ENCODE data around the gene THRB.

THRB gene

GRCh38 chr3:24263069-24263668 lies 231.5 kb downstream of the THRB start:
- no peak for DNase-seq
- Histone ChIP-seq H3K23ac (ENCODE audit: low read length in 2 of 2) (no peak overlapping the region), H3K4me1 (ENCODE audit: control insufficient read depth, insufficient read depth, low read depth, low read length) (peaks cover 2% of the 10 kb centered on the region), H2AK5ac (ENCODE audit: low read length, severe bottlenecking) (no peak overlapping the region), H3K14ac (ENCODE audit: low read length in 2 of 2) (no peak overlapping the region), H3K4ac (ENCODE audit: low read depth in 1 of 2, low read length in 2 of 2) (no peak overlapping the region), H3K27ac (ENCODE audit: low read length, poor library complexity, severe bottlenecking) (no peak overlapping the region), H3K36me3 (ENCODE audit: control insufficient read depth in 1 of 2, insufficient read depth in 2 of 2, low read depth in 1 of 2, low read length in 2 of 2) (peaks cover 0 to under 1% of the 10 kb centered on the region in 2 experiments), H3K4me3 (ENCODE audit: insufficient read depth in 1 of 2, low read depth in 1 of 2, low read length in 2 of 2) (no peak overlapping the region), H2BK12ac (ENCODE audit: low read length in 2 of 2) (no peak overlapping the region), H3K4me2 (ENCODE audit: low read length, poor library complexity, severe bottlenecking) (no peak overlapping the region), H3K79me1 (replicated peaks; ENCODE audit: low read length, poor library complexity, severe bottlenecking) (peaks cover under 1% of the 10 kb centered on the region), H4K91ac (ENCODE audit: low read length) (no peak overlapping the region), H3K9me3 (ENCODE audit: control insufficient read depth, low read length) (no peaks in the 10 kb centered on the region), H3K9ac (ENCODE audit: low read length) (no peak overlapping the region), H3K18ac (ENCODE audit: low read depth in 1 of 2, low read length in 2 of 2) (no peak overlapping the region), H3K27me3 (ENCODE audit: control insufficient read depth in 1 of 2, insufficient read depth in 1 of 2, low read length in 2 of 2) (no peaks in the 10 kb centered on the region), H2AFZ (ENCODE audit: low read depth, low read length) (no peak overlapping the region), H2BK15ac (ENCODE audit: low read depth, poor library complexity, severe bottlenecking) (no peak overlapping the region), H2BK5ac (ENCODE audit: low read depth, low read length, poor library complexity, severe bottlenecking) (no peak overlapping the region), H4K8ac (ENCODE audit: low read length) (no peak overlapping the region), H2BK120ac (ENCODE audit: low read depth, low read length) (no peak overlapping the region)
- 100% methylated on average over 1 of the region's 2 CpGs for WGBS

- Histone ChIP-seq H3K4me3 (ENCODE audit: insufficient read depth in 1 of 2, low read depth in 1 of 2, low read length in 2 of 2) (no peak overlapping the region), H3K4me2 (ENCODE audit: low read length, poor library complexity, severe bottlenecking) (no peak overlapping the region), H2BK15ac (ENCODE audit: low read depth, poor library complexity, severe bottlenecking) (no peak overlapping the region)
Observed at GRCh38 chr3:24261521-24261920, 233.1 kb downstream of the THRB start.

GRCh38 chr3:24259901-24260512 lies 234.6 kb downstream of the THRB start:
- H2BK120ac ChIP-seq (ENCODE audit: low read depth, low read length) = no peak overlapping the region
- peaks cover 3% of the 10 kb centered on the region for H3K4me1 ChIP-seq (ENCODE audit: control insufficient read depth, insufficient read depth, low read depth, low read length)
- DNase-seq = peak; percentile 79
- H3K4me3 ChIP-seq (ENCODE audit: insufficient read depth in 1 of 2, low read depth in 1 of 2, low read length in 2 of 2) = no peak overlapping the region
- H3K18ac ChIP-seq (ENCODE audit: low read depth in 1 of 2, low read length in 2 of 2) = no peak overlapping the region
- no peak overlapping the region for H2AFZ ChIP-seq (ENCODE audit: low read depth, low read length)
- H3K4ac ChIP-seq (ENCODE audit: low read depth in 1 of 2, low read length in 2 of 2) = no peak overlapping the region
- no peaks in the 10 kb centered on the region for H3K9me3 ChIP-seq (ENCODE audit: control insufficient read depth, low read length)
- no peak overlapping the region for H3K14ac ChIP-seq (ENCODE audit: low read length in 2 of 2)
- H3K79me1 ChIP-seq (replicated peaks; ENCODE audit: low read length, poor library complexity, severe bottlenecking) = peaks cover 4% of the 10 kb centered on the region
- H4K8ac ChIP-seq (ENCODE audit: low read length) = no peak overlapping the region
- 16% methylated on average over 2 of the region's 2 CpGs for WGBS
- H2AK5ac ChIP-seq (ENCODE audit: low read length, severe bottlenecking) = no peak overlapping the region
- H3K27me3 ChIP-seq (ENCODE audit: control insufficient read depth in 1 of 2, insufficient read depth in 1 of 2, low read length in 2 of 2) = no peaks in the 10 kb centered on the region
- H2BK12ac ChIP-seq (ENCODE audit: low read length in 2 of 2) = no peak overlapping the region
- no peak overlapping the region for H2BK5ac ChIP-seq (ENCODE audit: low read depth, low read length, poor library complexity, severe bottlenecking)
- H3K23ac ChIP-seq (ENCODE audit: low read length in 2 of 2) = no peak overlapping the region
- no peak overlapping the region for H2BK15ac ChIP-seq (ENCODE audit: low read depth, poor library complexity, severe bottlenecking)
- H3K9ac ChIP-seq (ENCODE audit: low read length) = no peak overlapping the region
- no peak overlapping the region for H4K91ac ChIP-seq (ENCODE audit: low read length)
- no peak overlapping the region for H3K4me2 ChIP-seq (ENCODE audit: low read length, poor library complexity, severe bottlenecking)
- H3K27ac ChIP-seq (ENCODE audit: low read length, poor library complexity, severe bottlenecking) = no peak overlapping the region
- peaks cover 0 to 4% of the 10 kb centered on the region in 2 experiments for H3K36me3 ChIP-seq (ENCODE audit: control insufficient read depth in 1 of 2, insufficient read depth in 2 of 2, low read depth in 1 of 2, low read length in 2 of 2)

More at GRCh38 chr3:24261521-24261920, 233.1 kb downstream of the THRB start:
- Histone ChIP-seq H3K4ac (ENCODE audit: low read depth in 1 of 2, low read length in 2 of 2) (no peak overlapping the region), H3K36me3 (ENCODE audit: control insufficient read depth in 1 of 2, insufficient read depth in 2 of 2, low read depth in 1 of 2, low read length in 2 of 2) (peaks cover 0 to 4% of the 10 kb centered on the region in 2 experiments), H3K4me1 (ENCODE audit: control insufficient read depth, insufficient read depth, low read depth, low read length) (peaks cover 2% of the 10 kb centered on the region), H3K9me3 (ENCODE audit: control insufficient read depth, low read length) (no peaks in the 10 kb centered on the region), H3K27me3 (ENCODE audit: control insufficient read depth in 1 of 2, insufficient read depth in 1 of 2, low read length in 2 of 2) (no peaks in the 10 kb centered on the region), H3K9ac (ENCODE audit: low read length) (no peak overlapping the region), H3K79me1 (replicated peaks; ENCODE audit: low read length, poor library complexity, severe bottlenecking) (peaks cover 4% of the 10 kb centered on the region), H2AK5ac (ENCODE audit: low read length, severe bottlenecking) (no peak overlapping the region), H4K8ac (ENCODE audit: low read length) (no peak overlapping the region), H2BK12ac (ENCODE audit: low read length in 2 of 2) (no peak overlapping the region), H3K27ac (ENCODE audit: low read length, poor library complexity, severe bottlenecking) (no peak overlapping the region), H3K18ac (ENCODE audit: low read depth in 1 of 2, low read length in 2 of 2) (no peak overlapping the region), H2AFZ (ENCODE audit: low read depth, low read length) (no peak overlapping the region), H2BK120ac (ENCODE audit: low read depth, low read length) (no peak overlapping the region), H2BK5ac (ENCODE audit: low read depth, low read length, poor library complexity, severe bottlenecking) (no peak overlapping the region), H3K23ac (ENCODE audit: low read length in 2 of 2) (no peak overlapping the region), H3K14ac (ENCODE audit: low read length in 2 of 2) (no peak overlapping the region), H4K91ac (ENCODE audit: low read length) (no peak overlapping the region)
- DNase-seq = no peak

- Histone ChIP-seq H3K36me3 (ENCODE audit: control insufficient read depth in 1 of 2, insufficient read depth in 2 of 2, low read depth in 1 of 2, low read length in 2 of 2) (peaks cover 0 to 4% of the 10 kb centered on the region in 2 experiments), H2BK120ac (ENCODE audit: low read depth, low read length) (peak overlapping the region; percentile 21)
- 89% methylated on average over 12 of the region's 12 CpGs for WGBS
Observed at GRCh38 chr3:24258727-24259600, 235.7 kb downstream of the THRB start.

More at GRCh38 chr3:24258727-24259600, 235.7 kb downstream of the THRB start:
- Histone ChIP-seq H3K27me3 (ENCODE audit: control insufficient read depth in 1 of 2, insufficient read depth in 1 of 2, low read length in 2 of 2) (no peaks in the 10 kb centered on the region), H3K27ac (ENCODE audit: low read length, poor library complexity, severe bottlenecking) (no peak overlapping the region), H4K91ac (ENCODE audit: low read length) (no peak overlapping the region), H3K79me1 (replicated peaks; ENCODE audit: low read length, poor library complexity, severe bottlenecking) (peaks cover 4% of the 10 kb centered on the region), H3K9me3 (ENCODE audit: control insufficient read depth, low read length) (no peaks in the 10 kb centered on the region), H3K4me3 (ENCODE audit: insufficient read depth in 1 of 2, low read depth in 1 of 2, low read length in 2 of 2) (peak overlapping the region in 1 of 2 experiments; percentile 16), H2AFZ (ENCODE audit: low read depth, low read length) (no peak overlapping the region), H4K8ac (ENCODE audit: low read length) (no peak overlapping the region), H2BK5ac (ENCODE audit: low read depth, low read length, poor library complexity, severe bottlenecking) (no peak overlapping the region), H3K4ac (ENCODE audit: low read depth in 1 of 2, low read length in 2 of 2) (no peak overlapping the region), H3K23ac (ENCODE audit: low read length in 2 of 2) (no peak overlapping the region), H3K14ac (ENCODE audit: low read length in 2 of 2) (no peak overlapping the region), H3K18ac (ENCODE audit: low read depth in 1 of 2, low read length in 2 of 2) (no peak overlapping the region), H2BK15ac (ENCODE audit: low read depth, poor library complexity, severe bottlenecking) (no peak overlapping the region), H2BK12ac (ENCODE audit: low read length in 2 of 2) (peak overlapping the region in 1 of 2 experiments; percentile 41), H2AK5ac (ENCODE audit: low read length, severe bottlenecking) (no peak overlapping the region), H3K4me1 (ENCODE audit: control insufficient read depth, insufficient read depth, low read depth, low read length) (peaks cover 3% of the 10 kb centered on the region), H3K4me2 (ENCODE audit: low read length, poor library complexity, severe bottlenecking) (no peak overlapping the region), H3K9ac (ENCODE audit: low read length) (peak overlapping the region; percentile 7)
- DNase-seq = peak; percentile 30
